CD14-positive monocyte (primary cell): ENCODE measurements around the gene ASCL3. TPM values are rescaled to one million over a fixed set of nuclear protein-coding genes. Genes with fewer than 3 reads are reported as not detected.
A peak's percentile ranks its signal among the peaks of the same experiment; 100 is the strongest.

Source experiments
- DNase-seq, 3 donors: peaks; one replicate each; pipeline ENCODE4 v3.0.0-alpha.2; 2011 to 2022
- H2AFZ ChIP-seq: 2 replicates; pipeline ENCODE4 v1.6.0; 2012; ENCODE audit warnings: mild to moderate bottlenecking, low read depth, low read length, inconsistent platforms; ENCODE audit not compliant: insufficient read depth, poor library complexity, severe bottlenecking
- H3K27ac ChIP-seq, 2 donors: 1 replicate in 1 of 2; 2 replicates in 1 of 2; pipeline ENCODE4 v1.5.1; 2012 to 2013; ENCODE audit warnings: low read length in 2 of 2, control low read depth in 1 of 2, inconsistent platforms in 1 of 2, low read depth in 1 of 2, mild to moderate bottlenecking in 1 of 2
- H3K27me3 ChIP-seq, 2 donors: one replicate each; pipeline versions ENCODE4 v1.6.0 to v1.6.1; 2011 to 2013; ENCODE audit warnings: low read length in 2 of 2; ENCODE audit not compliant: control insufficient read depth in 2 of 2, insufficient read depth in 2 of 2
- H3K36me3 ChIP-seq, 2 donors: replicated peaks in 1 of 2; 1 replicate in 1 of 2; 2 replicates in 1 of 2; pipeline versions ENCODE4 v1.5.1 to v1.6.1; 2012 to 2013; ENCODE audit warnings: low read length in 2 of 2, control low read depth in 1 of 2, inconsistent platforms in 1 of 2, mild to moderate bottlenecking in 1 of 2; ENCODE audit not compliant: insufficient read depth in 2 of 2, control insufficient read depth in 1 of 2
- H3K4me1 ChIP-seq, 2 donors: 1 replicate in 1 of 2; 2 replicates in 1 of 2; pipeline versions ENCODE4 v1.5.1 to v1.6.1; 2012 to 2013; ENCODE audit warnings: low read length in 2 of 2, control low read depth in 1 of 2, inconsistent platforms in 1 of 2, mild to moderate bottlenecking in 1 of 2, moderate library complexity in 1 of 2; ENCODE audit not compliant: insufficient read depth in 2 of 2, control insufficient read depth in 1 of 2
- H3K4me2 ChIP-seq: replicated peaks from 2 replicates; pipeline ENCODE3; 2012; ENCODE audit warnings: low read length, moderate library complexity, mild to moderate bottlenecking; ENCODE audit not compliant: poor library complexity, severe bottlenecking; ENCODE audit errors: extremely low read depth
- H3K4me3 ChIP-seq, 3 experiments: fragments of 200-600 bp in 1 of 3; sonication (generic) in 1 of 3; replicated peaks in 1 of 3; 1 replicate in 2 of 3; 2 replicates in 1 of 3; pipeline ENCODE4 v1.5.1; 2011 to 2013; ENCODE audit warnings: low read length in 3 of 3, mild to moderate bottlenecking in 3 of 3, control low read depth in 2 of 3, low read depth in 2 of 3, inconsistent platforms in 1 of 3, moderate library complexity in 1 of 3
- H3K79me2 ChIP-seq: 2 replicates; pipeline ENCODE4 v1.6.0; 2012; ENCODE audit warnings: mild to moderate bottlenecking, control low read depth, inconsistent platforms, low read length, moderate library complexity; ENCODE audit not compliant: insufficient read depth
- H3K9ac ChIP-seq: 2 replicates; pipeline ENCODE4 v1.6.0; 2017; ENCODE audit warnings: low read length, mild to moderate bottlenecking; ENCODE audit not compliant: insufficient read depth, poor library complexity, severe bottlenecking
- H3K9me3 ChIP-seq, 2 donors: replicated peaks in 1 of 2; 1 replicate in 1 of 2; 2 replicates in 1 of 2; pipeline versions ENCODE4 v1.5.1 to v1.6.1; 2012 to 2013; ENCODE audit warnings: low read length in 2 of 2, control low read depth in 1 of 2; ENCODE audit not compliant: control insufficient read depth in 1 of 2, insufficient read depth in 1 of 2
- H4K20me1 ChIP-seq: 2 replicates; pipeline ENCODE4 v1.6.0; 2012; ENCODE audit warnings: mild to moderate bottlenecking, low read length, control low read depth, moderate library complexity; ENCODE audit not compliant: insufficient read depth
- H3K27ac Mint-ChIP-seq, 7 donors: one replicate each; pipeline ENCODE4 v1.8.0; 2020; ENCODE audit warnings: mild to moderate bottlenecking in 7 of 7, mixed read lengths in 7 of 7, moderate library complexity in 6 of 7, inconsistent platforms in 2 of 7
- H3K27me3 Mint-ChIP-seq, 3 donors: one replicate each; pipeline ENCODE4 v1.8.0; 2021 to 2022; ENCODE audit warnings: low read depth in 3 of 3, mild to moderate bottlenecking in 3 of 3, mixed read lengths in 3 of 3, moderate library complexity in 3 of 3, inconsistent platforms in 1 of 3
- H3K36me3 Mint-ChIP-seq, 2 donors: one replicate each; pipeline ENCODE4 v1.8.0; 2020; ENCODE audit warnings: mixed read lengths in 2 of 2, inconsistent platforms in 1 of 2, mild to moderate bottlenecking in 1 of 2
- H3K4me1 Mint-ChIP-seq: one replicate; pipeline ENCODE4 v1.8.0; 2020; ENCODE audit warnings: mild to moderate bottlenecking, mixed read lengths
- H3K4me3 Mint-ChIP-seq, 2 donors: one replicate each; pipeline ENCODE4 v1.8.0; 2020; ENCODE audit warnings: mild to moderate bottlenecking in 2 of 2, mixed read lengths in 2 of 2, moderate library complexity in 1 of 2
- H3K9me3 Mint-ChIP-seq, 7 donors: one replicate each; pipeline ENCODE4 v1.8.0; 2020 to 2022; ENCODE audit warnings: mixed read lengths in 7 of 7, mild to moderate bottlenecking in 6 of 7, moderate library complexity in 6 of 7, inconsistent platforms in 2 of 7
- WGBS: methylation state at CpG from one replicate; pipeline ENCODE4 v1.1.5; 2013; ENCODE audit warnings: missing lambda C conversion rate; ENCODE audit not compliant: insufficient coverage; 5-methylcytosine and 5-hydroxymethylcytosine counted together
- intact Hi-C, 2 donors: fragments of 100-400 bp; cut with micrococcal nuclease; formaldehyde crosslinking; loops; one replicate each; pipeline versions ENCODE4 v1.15.0 to v1.15.1; 2023
- polyA plus RNA-seq, 3 donors: library from polyadenylated mRNA; depleted of rRNA in 1 of 3; unstranded in 2 of 3; stranded (reverse) in 1 of 3; fragments of 300-500 nt in 2 of 3; fragments of >200 nt in 1 of 3; fragmentation: Illumina TruSeq in 2 of 3; gene quantifications; 1 replicate in 2 of 3; 2 replicates in 1 of 3; pipeline ENCODE4 v1.2.3, GENCODE V29; 2012 to 2021
- TF ChIP-seq, protein P1 (sequence below): fragments of 200-600 bp; IDR thresholded peaks from one replicate; pipeline ENCODE4 v1.8.0; 2022; ENCODE audit warnings: antibody characterized with exemption, mild to moderate bottlenecking

The ASCL3 gene
- polyA plus RNA-seq, 3 donors: not detected

DNA sequence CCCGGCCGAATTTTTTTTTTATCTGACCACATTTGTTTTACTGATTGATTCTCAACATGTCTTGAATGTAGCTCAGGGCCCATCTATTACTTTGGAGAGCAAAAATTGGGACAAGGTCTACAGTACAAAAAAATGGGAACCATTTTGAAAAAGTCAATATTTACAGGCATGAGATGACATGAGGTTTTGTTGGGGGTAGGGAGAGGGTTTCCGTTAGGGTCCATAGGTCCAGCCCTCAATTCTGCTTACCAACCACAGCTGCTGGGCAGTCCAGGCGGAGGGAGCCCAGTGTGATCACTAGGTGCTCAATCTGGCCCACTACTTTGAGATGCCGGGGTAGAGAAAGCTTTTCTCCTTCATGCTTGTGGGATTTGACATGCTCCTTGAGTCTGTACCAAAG lies 42.6 kb upstream of the ASCL3 start:
- Histone ChIP-seq H3K9me3 (no peaks in the 10 kb centered on the region), H3K36me3 (no peaks in the 10 kb centered on the region), H3K4me1 (peaks cover 9 to 12% of the 10 kb centered on the region in 2 donors), H3K4me2 (no peak overlapping the region), H3K4me3 (no peak overlapping the region), H3K27ac (no peak overlapping the region), H3K9ac (no peak overlapping the region), H3K79me2 (no peaks in the 10 kb centered on the region), H2AFZ (no peak overlapping the region), H3K27me3 (no peaks in the 10 kb centered on the region), H4K20me1 (no peaks in the 10 kb centered on the region)
- H3K4me3 Mint-ChIP-seq: no peak overlapping the region
- peaks cover 19% of the 10 kb centered on the region for H3K4me1 Mint-ChIP-seq
- WGBS: no CpG with 5 or more reads among the region's 5 CpGs
- intact Hi-C loops: no loop called here
- H3K36me3 Mint-ChIP-seq: peaks cover 0 to 3% of the 10 kb centered on the region in 2 donors
- H3K27ac Mint-ChIP-seq: no peak overlapping the region
- TF ChIP-seq, protein P1, sequence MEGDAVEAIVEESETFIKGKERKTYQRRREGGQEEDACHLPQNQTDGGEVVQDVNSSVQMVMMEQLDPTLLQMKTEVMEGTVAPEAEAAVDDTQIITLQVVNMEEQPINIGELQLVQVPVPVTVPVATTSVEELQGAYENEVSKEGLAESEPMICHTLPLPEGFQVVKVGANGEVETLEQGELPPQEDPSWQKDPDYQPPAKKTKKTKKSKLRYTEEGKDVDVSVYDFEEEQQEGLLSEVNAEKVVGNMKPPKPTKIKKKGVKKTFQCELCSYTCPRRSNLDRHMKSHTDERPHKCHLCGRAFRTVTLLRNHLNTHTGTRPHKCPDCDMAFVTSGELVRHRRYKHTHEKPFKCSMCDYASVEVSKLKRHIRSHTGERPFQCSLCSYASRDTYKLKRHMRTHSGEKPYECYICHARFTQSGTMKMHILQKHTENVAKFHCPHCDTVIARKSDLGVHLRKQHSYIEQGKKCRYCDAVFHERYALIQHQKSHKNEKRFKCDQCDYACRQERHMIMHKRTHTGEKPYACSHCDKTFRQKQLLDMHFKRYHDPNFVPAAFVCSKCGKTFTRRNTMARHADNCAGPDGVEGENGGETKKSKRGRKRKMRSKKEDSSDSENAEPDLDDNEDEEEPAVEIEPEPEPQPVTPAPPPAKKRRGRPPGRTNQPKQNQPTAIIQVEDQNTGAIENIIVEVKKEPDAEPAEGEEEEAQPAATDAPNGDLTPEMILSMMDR: no peak
- H3K27me3 Mint-ChIP-seq: peaks cover 0 to 2% (median 0%) of the 10 kb centered on the region in 3 donors
- peaks cover 0 to 1% (median 0%) of the 10 kb centered on the region in 7 donors for H3K9me3 Mint-ChIP-seq
- no peak for DNase-seq

DNA sequence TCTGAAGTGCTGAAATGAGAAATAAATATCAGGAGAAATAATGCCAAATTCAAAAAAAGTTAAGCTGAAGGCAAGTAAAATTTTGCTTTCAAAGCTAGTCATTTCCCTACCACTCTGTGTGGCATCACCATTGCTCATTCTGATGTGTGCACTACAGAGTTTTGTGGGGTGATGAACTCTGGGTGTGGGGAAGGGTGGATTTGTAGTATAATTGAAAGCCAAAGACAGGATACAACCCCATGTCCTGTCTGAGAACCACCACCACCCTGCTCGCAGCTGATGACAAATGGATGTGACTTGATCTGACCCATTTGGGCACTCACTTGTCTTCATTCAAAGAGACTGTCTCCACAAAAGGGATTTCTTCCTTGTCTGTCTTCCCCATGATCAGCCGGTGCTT lies 40.7 kb upstream of the ASCL3 start:
- Mint-ChIP-seq H3K4me1 (peaks cover 2% of the 10 kb centered on the region), H3K4me3 (no peak overlapping the region), H3K36me3 (peaks cover 0 to 3% of the 10 kb centered on the region in 2 donors), H3K9me3 (peaks cover 0 to 1% (median 0%) of the 10 kb centered on the region in 7 donors), H3K27me3 (peaks cover 0 to 2% (median 0%) of the 10 kb centered on the region in 3 donors), H3K27ac (peak overlapping the region in 1 of 7 donors; percentile 8)
- no peak for DNase-seq
- TF ChIP-seq, protein P1: no peak
- Histone ChIP-seq H3K4me1 (no peaks in the 10 kb centered on the region), H3K27ac (no peak overlapping the region), H3K36me3 (no peaks in the 10 kb centered on the region), H2AFZ (no peak overlapping the region), H3K27me3 (no peaks in the 10 kb centered on the region), H3K9ac (no peak overlapping the region), H3K4me2 (no peak overlapping the region), H3K9me3 (no peaks in the 10 kb centered on the region), H3K79me2 (no peaks in the 10 kb centered on the region), H4K20me1 (no peaks in the 10 kb centered on the region), H3K4me3 (no peak overlapping the region)
- WGBS: 80% methylated on average over 2 of the region's 2 CpGs
- intact Hi-C loops: no loop called here
